Tibial nerve (tissue), 3 donors: Measurements from ENCODE around the gene NKX6-2.

Experiments used
- POLR2A ChIP-seq, 2 donors: fragments of 450-650 bp; IDR thresholded peaks; one replicate each; pipeline ENCODE4 v1.6.1; 2017; ENCODE audit warnings: antibody characterized with exemption in 2 of 2, mild to moderate bottlenecking in 2 of 2, moderate library complexity in 2 of 2
- TF ChIP-seq, protein P1 (sequence below), 5 experiments: fragments of 200-600 bp in 3 of 5; fragments of 450-650 bp in 2 of 5; sonication (generic) in 3 of 5; IDR thresholded peaks; one replicate each; pipeline ENCODE4 v1.5.1; 2016 to 2019; ENCODE audit warnings: antibody characterized with exemption in 5 of 5, mild to moderate bottlenecking in 3 of 5, moderate library complexity in 2 of 5

- TF ChIP-seq, protein P1, sequence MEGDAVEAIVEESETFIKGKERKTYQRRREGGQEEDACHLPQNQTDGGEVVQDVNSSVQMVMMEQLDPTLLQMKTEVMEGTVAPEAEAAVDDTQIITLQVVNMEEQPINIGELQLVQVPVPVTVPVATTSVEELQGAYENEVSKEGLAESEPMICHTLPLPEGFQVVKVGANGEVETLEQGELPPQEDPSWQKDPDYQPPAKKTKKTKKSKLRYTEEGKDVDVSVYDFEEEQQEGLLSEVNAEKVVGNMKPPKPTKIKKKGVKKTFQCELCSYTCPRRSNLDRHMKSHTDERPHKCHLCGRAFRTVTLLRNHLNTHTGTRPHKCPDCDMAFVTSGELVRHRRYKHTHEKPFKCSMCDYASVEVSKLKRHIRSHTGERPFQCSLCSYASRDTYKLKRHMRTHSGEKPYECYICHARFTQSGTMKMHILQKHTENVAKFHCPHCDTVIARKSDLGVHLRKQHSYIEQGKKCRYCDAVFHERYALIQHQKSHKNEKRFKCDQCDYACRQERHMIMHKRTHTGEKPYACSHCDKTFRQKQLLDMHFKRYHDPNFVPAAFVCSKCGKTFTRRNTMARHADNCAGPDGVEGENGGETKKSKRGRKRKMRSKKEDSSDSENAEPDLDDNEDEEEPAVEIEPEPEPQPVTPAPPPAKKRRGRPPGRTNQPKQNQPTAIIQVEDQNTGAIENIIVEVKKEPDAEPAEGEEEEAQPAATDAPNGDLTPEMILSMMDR (IDR thresholded peaks at IDR 0.05), result no peak
- TF ChIP-seq POLR2A (IDR thresholded peaks at IDR 0.05), result no peak
These were observed 26.6 kb upstream of the NKX6-2 start for GRCh38 chr10:132812520-132812919.
